KOPT-K1 (cell line): ENCODE results near the gene HBE1.

ENCODE experiments used
- H3K27ac ChIP-seq: fragments of 200-600 bp; sonication (generic); 2 replicates; pipeline ENCODE4 v1.5.1; 2016; ENCODE audit warnings: antibody characterized with exemption, mild to moderate bottlenecking, low read depth, low read length; ENCODE audit not compliant: poor library complexity, severe bottlenecking
- H3K36me3 ChIP-seq: fragments of 200-600 bp; sonication (generic); 2 replicates; pipeline ENCODE4 v1.5.1; 2017; ENCODE audit warnings: antibody characterized with exemption, mild to moderate bottlenecking, low read length, moderate library complexity; ENCODE audit not compliant: insufficient read depth
- H3K9me3 ChIP-seq: fragments of 200-600 bp; sonication (generic); 2 replicates; pipeline ENCODE4 v1.5.1; 2017; ENCODE audit warnings: antibody characterized with exemption, low read length, mild to moderate bottlenecking; ENCODE audit not compliant: insufficient read depth, poor library complexity, severe bottlenecking

The HBE1 gene

DNA sequence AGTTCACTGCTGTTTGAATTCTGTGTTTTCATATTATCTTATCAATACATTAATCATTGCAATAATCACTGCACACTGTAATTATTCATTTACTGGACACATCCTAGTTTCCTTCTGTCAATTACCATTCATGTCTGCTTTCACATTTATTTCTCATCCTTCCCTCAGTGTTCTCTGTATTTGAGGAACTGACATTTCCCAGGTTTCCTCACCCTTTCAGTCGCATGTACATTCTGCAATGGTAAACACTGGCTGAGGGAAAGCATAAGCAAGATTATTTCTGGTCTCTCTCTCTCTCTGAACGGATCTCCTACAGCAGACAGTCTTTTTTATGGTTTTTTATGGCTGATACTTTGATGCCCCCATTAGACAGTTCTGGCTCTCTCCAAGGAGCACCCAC is 31.3 kb downstream of the HBE1 start:
- no peaks in the 10 kb centered on the region for H3K36me3 ChIP-seq
- H3K27ac ChIP-seq = no peak overlapping the region
- no peaks in the 10 kb centered on the region for H3K9me3 ChIP-seq

DNA sequence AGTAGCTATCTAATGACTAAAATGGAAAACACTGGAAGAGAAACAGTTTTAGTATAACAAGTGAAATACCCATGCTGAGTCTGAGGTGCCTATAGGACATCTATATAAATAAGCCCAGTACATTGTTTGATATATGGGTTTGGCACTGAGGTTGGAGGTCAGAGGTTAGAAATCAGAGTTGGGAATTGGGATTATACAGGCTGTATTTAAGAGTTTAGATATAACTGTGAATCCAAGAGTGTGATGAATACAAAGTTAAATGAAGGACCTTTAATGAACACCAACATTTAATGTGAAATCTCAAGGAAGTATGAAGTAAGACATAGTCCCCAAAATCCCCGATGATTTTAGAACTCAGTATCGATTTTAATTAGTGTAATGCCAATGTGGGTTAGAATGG is 32.3 kb downstream of the HBE1 start:
- no peaks in the 10 kb centered on the region for H3K36me3 ChIP-seq
- H3K9me3 ChIP-seq = no peaks in the 10 kb centered on the region
- H3K27ac ChIP-seq = no peak overlapping the region

DNA sequence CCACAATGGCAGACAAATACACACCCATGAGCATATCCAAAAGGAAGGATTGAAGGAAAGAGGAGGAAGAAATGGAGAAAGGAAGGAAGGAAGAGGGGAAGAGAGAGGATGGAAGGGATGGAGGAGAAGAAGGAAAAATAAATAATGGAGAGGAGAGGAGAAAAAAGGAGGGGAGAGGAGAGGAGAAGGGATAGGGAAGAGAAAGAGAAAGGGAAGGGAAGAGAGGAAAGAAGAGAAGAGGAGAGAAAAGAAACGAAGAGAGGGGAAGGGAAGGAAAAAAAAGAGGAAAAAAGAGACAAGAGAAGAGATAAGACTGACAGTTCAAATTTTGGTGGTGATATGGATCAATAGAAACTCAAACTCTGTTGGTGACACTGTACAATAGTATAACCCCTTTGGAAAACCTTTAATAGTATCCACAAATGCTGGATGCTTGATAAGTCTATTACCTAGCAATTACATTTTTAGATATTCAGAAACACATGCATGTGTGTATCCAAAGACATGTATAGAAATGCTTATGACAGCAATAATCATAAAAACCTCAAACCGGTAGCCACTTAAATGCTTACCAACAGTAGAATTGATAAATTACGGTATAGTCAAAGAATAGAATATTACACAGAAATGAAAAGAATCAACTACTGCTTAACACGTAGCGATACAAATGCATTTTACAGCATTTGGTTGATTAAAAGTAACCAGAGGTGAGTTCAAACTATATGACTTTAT is 34.2 kb downstream of the HBE1 start:
- no peaks in the 10 kb centered on the region for H3K9me3 ChIP-seq

GRCh38 chr11:5234381-5234834 is 35.3 kb downstream of the HBE1 start, which contains the start of gene HBD:
Gene HBD, minus strand, starts transcription at chr11:5234483. Its CDS starts 50 bp downstream, at chr11:5234433.
- Histone ChIP-seq H3K27ac (no peak within 1 kb of the TSS), H3K9me3 (no peaks in the 10 kb centered on the region)

More for the DNA sequence above, 34.2 kb downstream of the HBE1 start:
- H3K27ac ChIP-seq = no peak overlapping the region
- H3K36me3 ChIP-seq = no peaks in the 10 kb centered on the region

GRCh38 chr11:5233307-5233706 is 36.4 kb downstream of the HBE1 start:
- Histone ChIP-seq H3K27ac (no peak overlapping the region), H3K36me3 (no peaks in the 10 kb centered on the region), H3K9me3 (no peaks in the 10 kb centered on the region)

More at GRCh38 chr11:5234381-5234834, 35.3 kb downstream of the HBE1 start, which contains the start of gene HBD:
- H3K36me3 ChIP-seq = no peaks in the 10 kb centered on the region

- H3K36me3 ChIP-seq = no peaks in the 10 kb centered on the region
- H3K9me3 ChIP-seq = no peaks in the 10 kb centered on the region
- H3K27ac ChIP-seq = no peak overlapping the region
These were observed 36.9 kb downstream of the HBE1 start for GRCh38 chr11:5232821-5233220.

- H3K27ac ChIP-seq = no peak overlapping the region
- H3K9me3 ChIP-seq = no peaks in the 10 kb centered on the region
- H3K36me3 ChIP-seq = no peaks in the 10 kb centered on the region
These were observed 37.6 kb downstream of the HBE1 start for GRCh38 chr11:5232176-5232575.

DNA sequence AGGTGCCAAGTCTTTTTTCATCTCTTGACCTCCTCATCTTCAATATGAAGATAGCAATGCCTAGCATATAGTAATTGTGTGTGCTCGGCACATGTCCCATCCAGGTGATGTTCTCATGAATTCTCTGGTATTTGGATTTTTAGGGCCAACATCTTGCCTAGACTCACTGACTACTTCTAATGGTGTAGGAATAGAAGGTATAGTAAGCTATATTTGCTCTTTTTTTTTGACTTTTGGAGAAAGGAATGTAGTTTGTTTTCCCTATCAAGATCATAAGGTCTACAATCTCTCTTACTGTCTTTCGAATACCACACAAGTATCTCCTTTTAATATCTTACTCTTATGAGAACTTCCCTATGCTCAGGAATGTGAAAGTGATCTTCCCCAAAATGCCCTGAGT is 38.6 kb downstream of the HBE1 start:
- H3K36me3 ChIP-seq = no peaks in the 10 kb centered on the region
- no peak overlapping the region for H3K27ac ChIP-seq
- no peaks in the 10 kb centered on the region for H3K9me3 ChIP-seq

- Histone ChIP-seq H3K27ac (no peak overlapping the region), H3K36me3 (no peaks in the 10 kb centered on the region), H3K9me3 (no peaks in the 10 kb centered on the region)
These were observed 39.5 kb downstream of the HBE1 start for GRCh38 chr11:5230266-5230665.

- no peak overlapping the region for H3K27ac ChIP-seq
- H3K9me3 ChIP-seq = no peaks in the 10 kb centered on the region
- H3K36me3 ChIP-seq = no peaks in the 10 kb centered on the region
These were observed 39.9 kb downstream of the HBE1 start for GRCh38 chr11:5229796-5230195.

DNA sequence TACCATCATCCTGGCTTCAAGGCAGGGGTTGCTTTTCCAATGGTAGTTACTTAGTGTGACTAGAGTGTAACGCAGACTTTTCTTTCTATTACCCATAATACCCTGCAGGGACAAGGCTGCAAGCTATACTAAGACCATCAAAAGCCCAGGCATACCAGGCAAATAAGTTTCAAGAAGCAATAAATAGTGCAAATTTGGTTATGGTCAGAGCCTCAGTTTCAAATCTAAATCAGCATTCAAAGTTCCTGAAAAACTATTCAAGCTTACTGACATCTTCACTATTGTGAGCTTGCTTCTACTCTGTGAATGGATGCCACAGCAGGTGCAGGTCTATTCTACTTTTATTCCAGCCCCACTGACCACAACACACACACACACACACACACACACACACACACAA is 40.4 kb downstream of the HBE1 start:
- no peaks in the 10 kb centered on the region for H3K36me3 ChIP-seq
- no peaks in the 10 kb centered on the region for H3K9me3 ChIP-seq
- H3K27ac ChIP-seq = no peak overlapping the region

GRCh38 chr11:5228124-5228523 is 41.6 kb downstream of the HBE1 start:
- no peaks in the 10 kb centered on the region for H3K9me3 ChIP-seq
- no peak overlapping the region for H3K27ac ChIP-seq
- no peaks in the 10 kb centered on the region for H3K36me3 ChIP-seq

DNA sequence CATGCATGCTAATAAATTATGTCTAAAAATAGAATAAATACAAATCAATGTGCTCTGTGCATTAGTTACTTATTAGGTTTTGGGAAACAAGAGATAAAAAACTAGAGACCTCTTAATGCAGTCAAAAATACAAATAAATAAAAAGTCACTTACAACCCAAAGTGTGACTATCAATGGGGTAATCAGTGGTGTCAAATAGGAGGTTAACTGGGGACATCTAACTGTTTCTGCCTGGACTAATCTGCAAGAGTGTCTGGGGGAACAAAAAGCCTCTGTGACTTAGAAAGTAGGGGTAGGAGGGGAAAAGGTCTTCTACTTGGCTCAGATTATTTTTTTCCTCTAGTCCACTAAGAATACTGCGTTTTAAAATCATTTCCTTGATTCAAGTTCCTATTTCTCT is 42.1 kb downstream of the HBE1 start:
- Histone ChIP-seq H3K36me3 (no peaks in the 10 kb centered on the region), H3K9me3 (no peaks in the 10 kb centered on the region), H3K27ac (no peak overlapping the region)

GRCh38 chr11:5226732-5227310 is 42.9 kb downstream of the HBE1 start, which contains the start of gene HBB:
Gene HBB, minus strand, starts transcription at chr11:5227071. Its CDS starts 50 bp downstream, at chr11:5227021.
- H3K27ac ChIP-seq = no peak within 1 kb of the TSS
- no peaks in the 10 kb centered on the region for H3K36me3 ChIP-seq
- H3K9me3 ChIP-seq = no peaks in the 10 kb centered on the region

- Histone ChIP-seq H3K36me3 (no peaks in the 10 kb centered on the region), H3K27ac (no peak overlapping the region), H3K9me3 (no peaks in the 10 kb centered on the region)
These were observed 44.3 kb downstream of the HBE1 start for GRCh38 chr11:5225480-5225871.
